ENCODE measurements around the gene PSMB8.

The PSMB8 gene

DNA sequence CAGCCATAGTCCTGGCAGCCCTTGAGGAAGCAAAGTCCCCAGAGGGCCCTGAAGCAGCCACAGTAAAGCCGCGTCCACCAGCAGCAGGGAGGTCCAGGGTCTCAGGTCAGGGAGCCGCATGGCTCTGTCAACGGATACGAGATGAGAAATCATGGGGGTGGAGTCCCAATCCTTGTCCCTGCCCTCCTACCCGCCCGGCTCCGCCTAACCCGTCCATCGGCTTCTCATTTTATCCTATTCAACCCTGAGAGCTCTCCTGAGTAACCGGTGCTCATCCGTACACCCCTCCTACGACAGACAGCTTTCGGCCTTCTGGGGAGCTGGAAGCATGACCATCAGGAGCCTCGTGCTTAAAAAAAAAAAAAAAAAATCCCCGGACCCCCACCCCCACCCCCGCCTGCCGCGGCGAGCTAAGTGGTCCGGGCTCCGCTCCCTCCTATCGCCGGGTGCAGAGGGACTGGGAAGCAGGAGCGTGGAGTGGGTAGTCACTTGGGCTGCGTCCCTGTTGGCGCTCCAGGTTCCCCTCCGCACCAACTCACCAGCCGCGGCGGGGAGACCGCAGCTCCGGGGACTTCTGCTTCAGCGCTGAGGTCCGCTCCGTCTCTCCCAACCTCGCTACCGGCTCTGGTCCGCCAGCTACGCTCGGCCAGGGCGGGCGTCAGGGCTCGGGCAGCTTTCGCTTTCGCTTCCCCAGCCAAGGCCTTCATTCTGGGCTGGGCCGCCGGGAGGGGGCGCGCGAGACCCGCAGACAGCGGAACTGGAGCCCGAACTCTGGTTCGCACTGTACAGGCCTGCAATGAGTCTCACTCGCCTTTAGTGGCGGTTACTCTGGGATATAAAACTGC, 5.5 kb downstream of the PSMB8 start, which contains the start of gene TAP2:
TSS of gene TAP2 (minus strand) at position 626 of the 845 bp plus-strand sequence. CDS start at position 120, 506 bp downstream.
- H3K4me2 ChIP-seq (ENCODE audit: low read length), result peak within 1 kb of the TSS; percentile 58
- peak within 1 kb of the TSS; percentile 94 for H3K56ac ChIP-seq (ENCODE audit: low read length)
- H2AK5ac ChIP-seq (ENCODE audit: low read length), result no peak within 1 kb of the TSS
- no peaks in the 10 kb centered on the region for H3K79me2 ChIP-seq (ENCODE audit: control insufficient read depth, insufficient read depth, low read length)
- H4K5ac ChIP-seq (ENCODE audit: low read length), result no peak within 1 kb of the TSS
- H3K9ac ChIP-seq (ENCODE audit: low read length), result peak within 1 kb of the TSS; percentile 77
- peak within 1 kb of the TSS; percentile 18 for H3K23ac ChIP-seq (ENCODE audit: low read length)
- H3K79me1 ChIP-seq (ENCODE audit: low read length), result no peaks in the 10 kb centered on the region
- no peak within 1 kb of the TSS for H2BK15ac ChIP-seq (replicated peaks; ENCODE audit: low read depth)
- no peaks in the 10 kb centered on the region for H3K4me1 ChIP-seq (ENCODE audit: control insufficient read depth, low read depth, low read length)
- H3K36me3 ChIP-seq (ENCODE audit: control insufficient read depth, insufficient read depth, low read length), result no peaks in the 10 kb centered on the region
- no peak within 1 kb of the TSS for H4K8ac ChIP-seq (ENCODE audit: low read depth, low read length)
- no CpG with 5 or more reads among the region's 57 CpGs for WGBS (ENCODE audit: extremely low coverage, insufficient coverage, low lambda C conversion rate)
- peak; percentile 92 for DNase-seq
- H3K4me3 ChIP-seq (ENCODE audit: low read length), result peak within 1 kb of the TSS; percentile 65
- no peak within 1 kb of the TSS for H2BK120ac ChIP-seq (ENCODE audit: low read depth, low read length)
- no peak within 1 kb of the TSS for H3K18ac ChIP-seq (ENCODE audit: low read length)
- H3K4ac ChIP-seq (ENCODE audit: low read depth, low read length), result peak within 1 kb of the TSS; percentile 74
- H2BK5ac ChIP-seq (ENCODE audit: low read length), result no peak within 1 kb of the TSS
- no peak within 1 kb of the TSS for H3K27ac ChIP-seq (ENCODE audit: low read depth, low read length)
- H3K27me3 ChIP-seq (ENCODE audit: insufficient read depth, low read length, poor library complexity), result peaks cover 2% of the 10 kb centered on the region

DNA sequence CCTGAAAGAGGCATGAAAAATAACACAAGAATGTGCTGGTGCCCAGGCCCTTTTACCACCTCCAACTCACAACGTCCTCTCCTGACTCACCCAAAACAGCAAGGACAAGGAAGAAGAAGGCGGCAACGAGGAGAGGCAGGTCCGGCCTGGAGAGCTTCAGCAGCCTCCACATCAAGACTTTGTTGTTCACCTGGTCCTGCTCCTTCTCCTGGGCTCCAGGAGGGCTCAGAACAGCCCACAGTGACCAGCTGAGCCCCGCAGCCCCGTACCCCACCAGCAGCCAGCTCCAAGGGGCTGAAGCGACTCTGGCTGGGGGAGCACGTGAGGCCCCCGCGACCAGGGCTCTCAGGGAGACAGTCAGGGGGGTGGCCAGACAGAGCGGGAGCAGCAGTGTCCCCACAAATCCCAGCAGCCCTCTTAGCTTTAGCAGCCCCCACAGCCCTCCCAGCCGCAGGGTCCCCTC, 6.2 kb downstream of the PSMB8 start:
- no peak overlapping the region for H2AK5ac ChIP-seq (ENCODE audit: low read length)
- H3K4me2 ChIP-seq (ENCODE audit: low read length), result peak overlapping the region; percentile 45
- no peak overlapping the region for H4K5ac ChIP-seq (ENCODE audit: low read length)
- H3K79me2 ChIP-seq (ENCODE audit: control insufficient read depth, insufficient read depth, low read length), result no peaks in the 10 kb centered on the region
- peak overlapping the region; percentile 21 for H3K9ac ChIP-seq (ENCODE audit: low read length)
- H3K4me1 ChIP-seq (ENCODE audit: control insufficient read depth, low read depth, low read length), result no peaks in the 10 kb centered on the region
- no peaks in the 10 kb centered on the region for H3K79me1 ChIP-seq (ENCODE audit: low read length)
- H2BK5ac ChIP-seq (ENCODE audit: low read length), result no peak overlapping the region
- H2BK120ac ChIP-seq (ENCODE audit: low read depth, low read length), result no peak overlapping the region
- no peaks in the 10 kb centered on the region for H3K27me3 ChIP-seq (ENCODE audit: insufficient read depth, low read length, poor library complexity)
- H4K8ac ChIP-seq (ENCODE audit: low read depth, low read length), result no peak overlapping the region
- H3K18ac ChIP-seq (ENCODE audit: low read length), result no peak overlapping the region
- DNase-seq, result peak; percentile 5
- H3K4me3 ChIP-seq (ENCODE audit: low read length), result no peak overlapping the region
- peak overlapping the region; percentile 18 for H3K56ac ChIP-seq (ENCODE audit: low read length)
- peak overlapping the region; percentile 74 for H3K4ac ChIP-seq (ENCODE audit: low read depth, low read length)
- H3K23ac ChIP-seq (ENCODE audit: low read length), result peak overlapping the region; percentile 18
- H3K36me3 ChIP-seq (ENCODE audit: control insufficient read depth, insufficient read depth, low read length), result no peaks in the 10 kb centered on the region
- H3K27ac ChIP-seq (ENCODE audit: low read depth, low read length), result no peak overlapping the region
- no CpG with 5 or more reads among the region's 12 CpGs for WGBS (ENCODE audit: extremely low coverage, insufficient coverage, low lambda C conversion rate)
- no peak overlapping the region for H2BK15ac ChIP-seq (replicated peaks; ENCODE audit: low read depth)

DNA sequence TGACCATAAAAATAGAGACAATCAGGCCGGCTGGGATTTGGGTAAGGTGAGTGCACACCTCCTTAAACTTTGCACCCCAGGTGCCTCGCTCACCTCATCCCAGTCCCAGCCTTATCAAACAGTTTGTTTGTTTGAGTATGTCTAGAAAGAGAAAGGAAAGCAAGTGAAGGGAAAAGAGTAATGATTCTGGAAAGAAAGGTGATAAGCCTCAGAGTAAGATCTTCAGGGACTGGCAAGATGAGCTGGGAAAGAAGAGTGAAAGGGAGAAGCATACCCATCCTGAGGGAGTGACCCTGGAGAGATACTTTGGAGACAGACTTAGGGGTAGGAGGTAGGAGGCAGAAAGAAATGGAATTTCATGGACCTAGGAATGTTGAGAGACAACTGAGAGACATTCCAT, 7.0 kb downstream of the PSMB8 start:
- no peaks in the 10 kb centered on the region for H3K27me3 ChIP-seq (ENCODE audit: insufficient read depth, low read length, poor library complexity)

GRCh38 chr6:32835167-32835893, 8.5 kb downstream of the PSMB8 start:
- no peak overlapping the region for H3K4ac ChIP-seq (ENCODE audit: low read depth, low read length)
- no peak overlapping the region for H4K5ac ChIP-seq (ENCODE audit: low read length)
- H4K8ac ChIP-seq (ENCODE audit: low read depth, low read length), result no peak overlapping the region
- WGBS (ENCODE audit: extremely low coverage, insufficient coverage, low lambda C conversion rate), result no CpG with 5 or more reads among the region's 16 CpGs
- no peak overlapping the region for H2AK5ac ChIP-seq (ENCODE audit: low read length)
- no peaks in the 10 kb centered on the region for H3K79me2 ChIP-seq (ENCODE audit: control insufficient read depth, insufficient read depth, low read length)
- no peak overlapping the region for H3K18ac ChIP-seq (ENCODE audit: low read length)
- H3K4me2 ChIP-seq (ENCODE audit: low read length), result no peak overlapping the region
- no peak overlapping the region for H3K27ac ChIP-seq (ENCODE audit: low read depth, low read length)
- H3K79me1 ChIP-seq (ENCODE audit: low read length), result no peaks in the 10 kb centered on the region
- H2BK120ac ChIP-seq (ENCODE audit: low read depth, low read length), result no peak overlapping the region
- H2BK5ac ChIP-seq (ENCODE audit: low read length), result no peak overlapping the region
- no peak overlapping the region for H3K56ac ChIP-seq (ENCODE audit: low read length)
- H3K4me1 ChIP-seq (ENCODE audit: control insufficient read depth, low read depth, low read length), result no peaks in the 10 kb centered on the region
- no peak for DNase-seq
- H3K23ac ChIP-seq (ENCODE audit: low read length), result no peak overlapping the region
- H3K36me3 ChIP-seq (ENCODE audit: control insufficient read depth, insufficient read depth, low read length), result no peaks in the 10 kb centered on the region
- no peak overlapping the region for H3K4me3 ChIP-seq (ENCODE audit: low read length)
- no peak overlapping the region for H2BK15ac ChIP-seq (replicated peaks; ENCODE audit: low read depth)
- no peaks in the 10 kb centered on the region for H3K27me3 ChIP-seq (ENCODE audit: insufficient read depth, low read length, poor library complexity)
- H3K9ac ChIP-seq (ENCODE audit: low read length), result no peak overlapping the region

More for the DNA sequence above, 7.0 kb downstream of the PSMB8 start:
- no peaks in the 10 kb centered on the region for H3K36me3 ChIP-seq (ENCODE audit: control insufficient read depth, insufficient read depth, low read length)
- no peak overlapping the region for H2BK120ac ChIP-seq (ENCODE audit: low read depth, low read length)
- no peak overlapping the region for H2BK5ac ChIP-seq (ENCODE audit: low read length)
- no peak overlapping the region for H3K9ac ChIP-seq (ENCODE audit: low read length)
- no peak overlapping the region for H3K4me3 ChIP-seq (ENCODE audit: low read length)
- no peak overlapping the region for H3K56ac ChIP-seq (ENCODE audit: low read length)
- no peak overlapping the region for H2AK5ac ChIP-seq (ENCODE audit: low read length)
- no peaks in the 10 kb centered on the region for H3K79me1 ChIP-seq (ENCODE audit: low read length)
- DNase-seq, result no peak
- H4K8ac ChIP-seq (ENCODE audit: low read depth, low read length), result no peak overlapping the region
- no peaks in the 10 kb centered on the region for H3K4me1 ChIP-seq (ENCODE audit: control insufficient read depth, low read depth, low read length)
- WGBS (ENCODE audit: extremely low coverage, insufficient coverage, low lambda C conversion rate), result no CpG with 5 or more reads among the region's 2 CpGs
- no peak overlapping the region for H3K23ac ChIP-seq (ENCODE audit: low read length)
- no peak overlapping the region for H3K18ac ChIP-seq (ENCODE audit: low read length)
- H2BK15ac ChIP-seq (replicated peaks; ENCODE audit: low read depth), result no peak overlapping the region
- H3K4me2 ChIP-seq (ENCODE audit: low read length), result no peak overlapping the region
- no peak overlapping the region for H3K4ac ChIP-seq (ENCODE audit: low read depth, low read length)
- H3K79me2 ChIP-seq (ENCODE audit: control insufficient read depth, insufficient read depth, low read length), result no peaks in the 10 kb centered on the region
- H3K27ac ChIP-seq (ENCODE audit: low read depth, low read length), result no peak overlapping the region
- no peak overlapping the region for H4K5ac ChIP-seq (ENCODE audit: low read length)

GRCh38 chr6:32833664-32834063, 10.2 kb downstream of the PSMB8 start:
- H3K56ac ChIP-seq (ENCODE audit: low read length), result no peak overlapping the region
- no peak overlapping the region for H3K27ac ChIP-seq (ENCODE audit: low read depth, low read length)
- no peak overlapping the region for H2BK120ac ChIP-seq (ENCODE audit: low read depth, low read length)
- H3K79me2 ChIP-seq (ENCODE audit: control insufficient read depth, insufficient read depth, low read length), result no peaks in the 10 kb centered on the region
- H3K9ac ChIP-seq (ENCODE audit: low read length), result no peak overlapping the region
- no peak overlapping the region for H3K4me2 ChIP-seq (ENCODE audit: low read length)
- no peak for DNase-seq
- no peak overlapping the region for H3K23ac ChIP-seq (ENCODE audit: low read length)
- no peak overlapping the region for H3K18ac ChIP-seq (ENCODE audit: low read length)
- no CpG with 5 or more reads among the region's 5 CpGs for WGBS (ENCODE audit: extremely low coverage, insufficient coverage, low lambda C conversion rate)
- H4K5ac ChIP-seq (ENCODE audit: low read length), result no peak overlapping the region
- no peaks in the 10 kb centered on the region for H3K79me1 ChIP-seq (ENCODE audit: low read length)
- H3K4me1 ChIP-seq (ENCODE audit: control insufficient read depth, low read depth, low read length), result no peaks in the 10 kb centered on the region
- no peak overlapping the region for H3K4me3 ChIP-seq (ENCODE audit: low read length)
- H3K4ac ChIP-seq (ENCODE audit: low read depth, low read length), result no peak overlapping the region
- no peak overlapping the region for H2BK5ac ChIP-seq (ENCODE audit: low read length)
- H3K36me3 ChIP-seq (ENCODE audit: control insufficient read depth, insufficient read depth, low read length), result no peaks in the 10 kb centered on the region
- no peak overlapping the region for H4K8ac ChIP-seq (ENCODE audit: low read depth, low read length)
- no peak overlapping the region for H2AK5ac ChIP-seq (ENCODE audit: low read length)
- no peaks in the 10 kb centered on the region for H3K27me3 ChIP-seq (ENCODE audit: insufficient read depth, low read length, poor library complexity)
- no peak overlapping the region for H2BK15ac ChIP-seq (replicated peaks; ENCODE audit: low read depth)

Measured in mesendoderm (in vitro differentiated cells).